Transverse colon (tissue), 4 donors: ENCODE results near the gene GNG7.
A peak's percentile ranks its signal among the peaks of the same experiment; 100 is the strongest.

Source experiments
- EP300 ChIP-seq: sonication (generic); formaldehyde crosslinking; IDR thresholded peaks from one replicate; pipeline ENCODE4 v1.6.1; 2017; ENCODE audit warnings: antibody characterized with exemption, low read depth
- POLR2A ChIP-seq: fragments of 450-650 bp; IDR thresholded peaks from one replicate; pipeline ENCODE4 v1.6.1; 2016; ENCODE audit warnings: antibody characterized with exemption, mild to moderate bottlenecking, moderate library complexity
- POLR2AphosphoS5 ChIP-seq, 3 donors: sonication (generic); formaldehyde crosslinking; IDR thresholded peaks; one replicate each; pipeline ENCODE4 v1.6.1; 2016; ENCODE audit warnings: antibody characterized with exemption in 3 of 3
- TF ChIP-seq, protein P1 (sequence below), 5 experiments: fragments of 200-600 bp in 3 of 5; fragments of 450-650 bp in 2 of 5; sonication (generic) in 3 of 5; IDR thresholded peaks; 1 replicate in 2 of 5; 2 replicates in 3 of 5; pipeline ENCODE4 v1.5.1; 2016 to 2017; ENCODE audit warnings: antibody characterized with exemption in 5 of 5, inconsistent platforms in 3 of 5, mild to moderate bottlenecking in 2 of 5, moderate library complexity in 1 of 5

DNA sequence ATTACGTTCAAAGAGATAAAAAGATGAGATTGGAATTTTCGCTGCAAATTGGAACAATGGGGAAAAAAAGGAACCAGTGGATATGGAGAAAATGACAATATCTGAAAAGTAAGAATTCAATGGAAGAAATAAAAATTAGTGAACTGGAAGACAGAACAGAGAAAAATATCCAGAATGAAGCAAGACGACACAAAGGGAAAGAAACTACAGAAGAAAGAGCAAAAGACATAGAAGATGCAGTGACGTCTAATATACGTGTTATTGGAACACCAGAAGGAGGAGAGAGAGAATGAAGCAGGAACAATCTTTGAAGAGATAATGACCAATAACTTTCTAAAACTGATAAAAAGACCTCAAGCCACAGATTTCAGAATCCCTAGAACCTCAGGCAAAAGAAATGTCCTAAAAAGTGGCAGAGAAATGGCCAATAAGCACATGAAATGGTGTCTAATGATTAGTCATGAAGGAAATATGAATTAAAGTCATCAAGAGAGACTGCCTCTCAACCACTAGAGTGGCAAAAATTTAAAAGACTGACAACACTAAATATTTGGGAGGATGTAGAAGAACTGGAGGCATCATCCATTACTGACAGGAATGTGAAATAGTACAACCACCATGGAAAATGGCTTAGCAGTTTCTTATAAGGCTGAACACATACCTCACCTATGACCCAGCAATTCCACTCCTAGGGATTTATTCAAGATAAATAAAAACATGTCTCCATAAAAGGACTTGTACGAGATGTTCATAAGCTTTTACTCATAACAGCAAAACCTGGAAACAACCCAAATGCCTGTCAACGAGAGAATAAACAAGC, 170.0 kb downstream of the GNG7 start:
- TF ChIP-seq, protein P1, sequence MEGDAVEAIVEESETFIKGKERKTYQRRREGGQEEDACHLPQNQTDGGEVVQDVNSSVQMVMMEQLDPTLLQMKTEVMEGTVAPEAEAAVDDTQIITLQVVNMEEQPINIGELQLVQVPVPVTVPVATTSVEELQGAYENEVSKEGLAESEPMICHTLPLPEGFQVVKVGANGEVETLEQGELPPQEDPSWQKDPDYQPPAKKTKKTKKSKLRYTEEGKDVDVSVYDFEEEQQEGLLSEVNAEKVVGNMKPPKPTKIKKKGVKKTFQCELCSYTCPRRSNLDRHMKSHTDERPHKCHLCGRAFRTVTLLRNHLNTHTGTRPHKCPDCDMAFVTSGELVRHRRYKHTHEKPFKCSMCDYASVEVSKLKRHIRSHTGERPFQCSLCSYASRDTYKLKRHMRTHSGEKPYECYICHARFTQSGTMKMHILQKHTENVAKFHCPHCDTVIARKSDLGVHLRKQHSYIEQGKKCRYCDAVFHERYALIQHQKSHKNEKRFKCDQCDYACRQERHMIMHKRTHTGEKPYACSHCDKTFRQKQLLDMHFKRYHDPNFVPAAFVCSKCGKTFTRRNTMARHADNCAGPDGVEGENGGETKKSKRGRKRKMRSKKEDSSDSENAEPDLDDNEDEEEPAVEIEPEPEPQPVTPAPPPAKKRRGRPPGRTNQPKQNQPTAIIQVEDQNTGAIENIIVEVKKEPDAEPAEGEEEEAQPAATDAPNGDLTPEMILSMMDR (IDR thresholded peaks at IDR 0.05) = no peak
- no peak for TF ChIP-seq POLR2A
- TF ChIP-seq POLR2AphosphoS5 (IDR thresholded peaks at IDR 0.05) = peak in 2 of 3 donors; percentile 8 to 47
- no peak for TF ChIP-seq EP300
